ENCODE results near the gene TCF7L2.

DNA sequence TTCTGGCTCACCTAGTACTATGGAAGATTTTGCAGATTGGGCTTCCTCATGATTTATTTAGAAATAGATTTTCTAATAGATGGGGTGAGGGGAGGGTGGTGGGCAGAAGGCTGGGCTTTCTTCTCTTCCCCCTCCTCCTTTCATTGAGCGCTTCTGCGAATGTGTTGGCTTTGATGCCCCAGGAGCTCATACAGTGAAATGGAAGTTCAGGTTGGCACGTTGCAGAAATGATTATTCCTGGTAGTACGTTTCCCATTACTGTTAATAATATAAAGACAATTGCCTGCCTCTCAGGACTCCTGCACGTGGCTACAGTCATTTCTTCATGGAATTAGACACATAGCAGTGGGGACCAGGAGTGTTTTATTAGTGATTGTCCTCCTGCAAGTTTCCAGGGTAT, 39.8 kb downstream of the TCF7L2 start:
- TF ChIP-seq, protein P1, sequence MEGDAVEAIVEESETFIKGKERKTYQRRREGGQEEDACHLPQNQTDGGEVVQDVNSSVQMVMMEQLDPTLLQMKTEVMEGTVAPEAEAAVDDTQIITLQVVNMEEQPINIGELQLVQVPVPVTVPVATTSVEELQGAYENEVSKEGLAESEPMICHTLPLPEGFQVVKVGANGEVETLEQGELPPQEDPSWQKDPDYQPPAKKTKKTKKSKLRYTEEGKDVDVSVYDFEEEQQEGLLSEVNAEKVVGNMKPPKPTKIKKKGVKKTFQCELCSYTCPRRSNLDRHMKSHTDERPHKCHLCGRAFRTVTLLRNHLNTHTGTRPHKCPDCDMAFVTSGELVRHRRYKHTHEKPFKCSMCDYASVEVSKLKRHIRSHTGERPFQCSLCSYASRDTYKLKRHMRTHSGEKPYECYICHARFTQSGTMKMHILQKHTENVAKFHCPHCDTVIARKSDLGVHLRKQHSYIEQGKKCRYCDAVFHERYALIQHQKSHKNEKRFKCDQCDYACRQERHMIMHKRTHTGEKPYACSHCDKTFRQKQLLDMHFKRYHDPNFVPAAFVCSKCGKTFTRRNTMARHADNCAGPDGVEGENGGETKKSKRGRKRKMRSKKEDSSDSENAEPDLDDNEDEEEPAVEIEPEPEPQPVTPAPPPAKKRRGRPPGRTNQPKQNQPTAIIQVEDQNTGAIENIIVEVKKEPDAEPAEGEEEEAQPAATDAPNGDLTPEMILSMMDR (IDR thresholded peaks at IDR 0.05; ENCODE audit: insufficient read depth, low read length, poor library complexity, severe bottlenecking) = no peak
- TF ChIP-seq EZH2phosphoT487 (conservative IDR thresholded peaks at IDR 0.05; ENCODE audit: low read length) = no peak

All from SU-DHL-6 (cell line).